Measurements from ENCODE around the gene KAT8.

DNA sequence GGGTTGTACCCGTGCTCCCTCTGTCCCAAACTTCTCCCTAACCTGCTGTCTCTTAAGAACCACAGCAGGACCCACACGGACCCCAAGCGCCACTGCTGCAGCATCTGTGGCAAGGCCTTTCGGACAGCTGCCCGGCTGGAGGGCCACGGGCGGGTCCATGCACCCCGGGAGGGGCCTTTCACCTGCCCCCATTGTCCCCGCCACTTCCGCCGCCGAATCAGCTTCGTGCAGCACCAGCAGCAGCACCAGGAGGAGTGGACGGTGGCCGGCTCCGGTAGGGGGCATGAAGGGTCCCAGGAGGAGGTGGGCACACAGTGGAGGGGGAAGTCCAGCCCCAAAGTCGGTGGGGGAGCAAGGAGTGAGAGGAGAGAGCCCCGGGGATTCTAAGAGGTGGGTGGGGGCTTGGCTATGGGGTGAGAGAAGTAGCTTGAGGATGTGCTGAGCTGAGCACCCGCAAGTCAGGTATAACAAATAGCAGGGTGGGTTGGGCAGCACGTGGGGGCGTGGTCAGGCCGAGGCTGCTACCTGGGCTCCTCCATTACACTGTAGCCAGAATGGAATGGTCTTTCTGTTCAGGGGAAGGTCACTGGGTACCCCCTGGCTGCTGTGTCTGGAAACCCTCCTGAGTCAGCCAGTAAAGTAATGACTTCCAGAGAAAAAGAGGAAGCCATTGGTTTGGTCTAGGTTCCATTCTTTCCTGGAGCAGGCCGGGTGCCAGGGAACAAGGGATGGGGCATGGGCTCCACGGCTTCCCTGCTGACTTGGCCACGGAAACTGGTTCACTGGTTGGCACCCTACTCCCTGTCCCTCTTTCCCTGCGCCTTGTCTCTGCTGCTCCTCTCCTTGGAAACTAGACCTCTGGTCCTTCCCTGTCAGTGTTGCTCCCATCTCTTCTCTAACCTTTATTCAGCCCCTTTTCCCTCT lies 35.8 kb upstream of the KAT8 start:
- TF ChIP-seq, protein P1, sequence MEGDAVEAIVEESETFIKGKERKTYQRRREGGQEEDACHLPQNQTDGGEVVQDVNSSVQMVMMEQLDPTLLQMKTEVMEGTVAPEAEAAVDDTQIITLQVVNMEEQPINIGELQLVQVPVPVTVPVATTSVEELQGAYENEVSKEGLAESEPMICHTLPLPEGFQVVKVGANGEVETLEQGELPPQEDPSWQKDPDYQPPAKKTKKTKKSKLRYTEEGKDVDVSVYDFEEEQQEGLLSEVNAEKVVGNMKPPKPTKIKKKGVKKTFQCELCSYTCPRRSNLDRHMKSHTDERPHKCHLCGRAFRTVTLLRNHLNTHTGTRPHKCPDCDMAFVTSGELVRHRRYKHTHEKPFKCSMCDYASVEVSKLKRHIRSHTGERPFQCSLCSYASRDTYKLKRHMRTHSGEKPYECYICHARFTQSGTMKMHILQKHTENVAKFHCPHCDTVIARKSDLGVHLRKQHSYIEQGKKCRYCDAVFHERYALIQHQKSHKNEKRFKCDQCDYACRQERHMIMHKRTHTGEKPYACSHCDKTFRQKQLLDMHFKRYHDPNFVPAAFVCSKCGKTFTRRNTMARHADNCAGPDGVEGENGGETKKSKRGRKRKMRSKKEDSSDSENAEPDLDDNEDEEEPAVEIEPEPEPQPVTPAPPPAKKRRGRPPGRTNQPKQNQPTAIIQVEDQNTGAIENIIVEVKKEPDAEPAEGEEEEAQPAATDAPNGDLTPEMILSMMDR (IDR thresholded peaks at IDR 0.05; ENCODE audit: borderline replicate concordance, extremely low read depth, low read length, poor library complexity, severe bottlenecking), result no peak
- TF ChIP-seq EZH2 (IDR thresholded peaks at IDR 0.05; ENCODE audit: borderline replicate concordance, low read depth, low read length, severe bottlenecking), result no peak
